Activated CD8-positive, alpha-beta memory T cell treated with anti-CD3 and anti-CD28 coated beads, Interleukin-2, amount 50 U/mL, for 1 hour (primary cell): ENCODE results near the gene C4B.
"Not testable (repeated sequence)": the region's sequence is repeated elsewhere in the genome, so short reads cannot be mapped to it uniquely, and the experiment has no call there.

Experiments
- DNase-seq: peaks from one replicate; pipeline ENCODE4 v3.0.0-alpha.2; 2020; ENCODE audit errors: extremely low read depth

The C4B gene

GRCh38 chr6:32014547-32014946 lies at the start of gene C4B:
Gene C4B (plus strand): TSS chr6:32014795. CDS start chr6:32014846, 51 bp downstream.
- not testable (repeated sequence) for DNase-seq

GRCh38 chr6:31965700-31966099 lies 48.9 kb upstream of the C4B start:
- DNase-seq: no peak

- DNase-seq: no peak
These were observed 48.1 kb upstream of the C4B start for GRCh38 chr6:31966506-31966905.

- DNase-seq: no peak
These were observed 47.3 kb upstream of the C4B start for GRCh38 chr6:31966997-31967925.

GRCh38 chr6:31967926-31968320 lies 46.7 kb upstream of the C4B start:
- DNase-seq: no peak

- DNase-seq: no peak
These were observed 46.3 kb upstream of the C4B start for GRCh38 chr6:31968326-31968725.

- no peak for DNase-seq
These were observed 45.5 kb upstream of the C4B start for GRCh38 chr6:31968791-31969711.

GRCh38 chr6:31969712-31970603 lies 44.6 kb upstream of the C4B start:
- no peak for DNase-seq

- no peak for DNase-seq
These were observed 43.9 kb upstream of the C4B start for GRCh38 chr6:31970604-31971271.

GRCh38 chr6:31971279-31971992 lies 43.2 kb upstream of the C4B start:
- DNase-seq: no peak

GRCh38 chr6:31971993-31972708 lies 42.4 kb upstream of the C4B start, which contains the start of gene DXO:
Gene DXO (minus strand): TSS chr6:31972138. CDS start chr6:31971675, 463 bp downstream.
- peak; percentile 99 for DNase-seq

- no peak for DNase-seq
These were observed 41.8 kb upstream of the C4B start for GRCh38 chr6:31972709-31973350.

- DNase-seq: not testable (repeated sequence)
These were observed 38.5 kb upstream of the C4B start for GRCh38 chr6:31976065-31976464.

- no peak for DNase-seq
These were observed 36.7 kb upstream of the C4B start for GRCh38 chr6:31977816-31978431.

- no peak for DNase-seq
These were observed 35.8 kb upstream of the C4B start for GRCh38 chr6:31978831-31979230.

- no peak for DNase-seq
These were observed 35.2 kb upstream of the C4B start for GRCh38 chr6:31979238-31979898.

- DNase-seq: not testable (repeated sequence)
These were observed 34.3 kb upstream of the C4B start for GRCh38 chr6:31980195-31980876.
